Esophagus (tissue), 2 donors: ENCODE measurements around the gene SHISA9. TPM values are rescaled to one million over a fixed set of nuclear protein-coding genes. Genes with fewer than 3 reads are reported as not detected.

Experiments used
- H3K27ac ChIP-seq, 2 donors: one replicate each; pipeline ENCODE4 v1.5.1; 2013; ENCODE audit warnings: low read depth in 2 of 2, mild to moderate bottlenecking in 2 of 2, inconsistent platforms in 1 of 2, low read length in 1 of 2, moderate library complexity in 1 of 2
- H3K27me3 ChIP-seq, 2 donors: one replicate each; pipeline ENCODE4 v1.6.1; 2013; ENCODE audit warnings: low read length in 2 of 2, control low read depth in 1 of 2, mild to moderate bottlenecking in 1 of 2; ENCODE audit not compliant: insufficient read depth in 2 of 2, control insufficient read depth in 1 of 2
- H3K36me3 ChIP-seq, 2 donors: one replicate each; pipeline ENCODE4 v1.6.1; 2013; ENCODE audit warnings: low read length in 1 of 2; ENCODE audit not compliant: control insufficient read depth in 2 of 2, insufficient read depth in 2 of 2
- H3K4me1 ChIP-seq, 2 donors: one replicate each; pipeline ENCODE4 v1.6.1; 2013; ENCODE audit warnings: low read length in 1 of 2; ENCODE audit not compliant: control insufficient read depth in 2 of 2, insufficient read depth in 2 of 2
- H3K4me3 ChIP-seq, 2 donors: one replicate each; pipeline ENCODE4 v1.5.1; 2013; ENCODE audit warnings: low read length in 2 of 2, mild to moderate bottlenecking in 2 of 2, low read depth in 1 of 2, moderate library complexity in 1 of 2
- H3K9me3 ChIP-seq, 2 donors: one replicate each; pipeline ENCODE4 v1.6.1; 2013; ENCODE audit warnings: mild to moderate bottlenecking in 2 of 2, low read depth in 1 of 2, low read length in 1 of 2, moderate library complexity in 1 of 2; ENCODE audit not compliant: control insufficient read depth in 2 of 2, insufficient read depth in 1 of 2
- WGBS, 2 donors: extraction: QIAGEN DNeasy Blood & Tissue Kit; methylation state at CpG; one replicate each; pipeline ENCODE4 v1.1.7; 2013; 5-methylcytosine and 5-hydroxymethylcytosine counted together
- polyA plus RNA-seq, 2 donors: library from polyadenylated mRNA; stranded (reverse); fragments of 200-250 nt; gene quantifications; one replicate each; pipeline ENCODE4 v1.2.3, GENCODE V29; 2013
- donor health status: healthy with polysubstance abuse.
- donor health status: Bipolar disorder and iron deficiency.

SHISA9 gene
- polyA plus RNA-seq, 2 donors = 0.04 to 0.07 TPM

- no peaks in the 10 kb centered on the region for H3K36me3 ChIP-seq
- WGBS, 2 donors = 55 to 63% methylated on average over 4 of the region's 4 CpGs
- no peaks in the 10 kb centered on the region for H3K9me3 ChIP-seq
- H3K4me1 ChIP-seq = no peaks in the 10 kb centered on the region
- no peak overlapping the region for H3K27ac ChIP-seq
- no peak overlapping the region for H3K4me3 ChIP-seq
- no peaks in the 10 kb centered on the region for H3K27me3 ChIP-seq
Observed at GRCh38 chr16:13153696-13154095, 252.3 kb downstream of the SHISA9 start.

DNA sequence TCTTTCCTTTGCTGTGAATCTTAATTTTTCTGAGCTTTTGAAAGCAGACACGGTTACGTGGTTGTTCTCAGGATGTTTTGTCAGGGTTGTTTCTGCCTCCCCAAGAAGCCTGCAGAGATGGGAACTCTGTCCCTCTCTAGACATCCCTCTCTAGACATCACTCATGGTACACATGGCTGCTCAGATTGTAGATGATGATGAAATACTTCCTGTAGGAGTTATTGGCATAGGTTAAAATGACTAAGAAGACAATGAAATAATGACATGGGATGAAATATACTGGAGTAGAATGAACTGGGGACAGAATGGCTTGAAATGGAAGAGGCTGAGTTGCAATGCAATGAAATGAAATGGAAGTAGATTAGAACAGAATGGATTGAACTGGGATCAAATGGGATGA is 253.4 kb downstream of the SHISA9 start:
- no peak overlapping the region for H3K4me3 ChIP-seq
- WGBS, 2 donors = 79 to 80% methylated on average over 2 of the region's 2 CpGs
- H3K4me1 ChIP-seq = no peaks in the 10 kb centered on the region
- no peaks in the 10 kb centered on the region for H3K27me3 ChIP-seq
- no peaks in the 10 kb centered on the region for H3K9me3 ChIP-seq
- no peaks in the 10 kb centered on the region for H3K36me3 ChIP-seq
- H3K27ac ChIP-seq = no peak overlapping the region

- WGBS, 2 donors = 36 to 46% methylated on average over 2 of the region's 2 CpGs
- no peaks in the 10 kb centered on the region for H3K4me1 ChIP-seq
- H3K27me3 ChIP-seq = peaks cover 0 to under 1% of the 10 kb centered on the region in 2 donors
- H3K36me3 ChIP-seq = no peaks in the 10 kb centered on the region
- H3K9me3 ChIP-seq = no peaks in the 10 kb centered on the region
- H3K27ac ChIP-seq = no peak overlapping the region
- no peak overlapping the region for H3K4me3 ChIP-seq
Observed at GRCh38 chr16:13155377-13155776, 254.0 kb downstream of the SHISA9 start.

DNA sequence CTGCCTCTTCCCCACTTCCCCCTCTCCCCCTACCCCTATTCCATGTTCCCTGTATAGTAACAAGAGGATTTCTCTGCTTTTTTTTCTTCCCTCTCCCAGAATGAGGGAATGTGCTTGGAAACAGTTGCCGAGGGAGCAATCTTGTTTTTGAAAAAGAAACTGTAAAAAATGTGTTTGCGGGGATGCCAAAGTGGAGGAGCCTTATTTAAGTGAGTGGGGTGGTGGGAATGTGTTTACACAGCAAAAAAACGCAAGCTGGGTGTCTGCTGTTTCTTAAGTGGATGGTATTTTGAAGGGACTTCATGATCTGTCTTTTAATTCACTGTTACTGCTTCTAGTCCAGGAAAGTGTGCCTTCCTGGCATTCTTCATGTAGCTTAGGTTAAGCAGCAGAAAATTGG is 254.4 kb downstream of the SHISA9 start:
- no peaks in the 10 kb centered on the region for H3K9me3 ChIP-seq
- WGBS, 2 donors = 42 to 54% methylated on average over 3 of the region's 3 CpGs
- H3K27me3 ChIP-seq = peaks cover 0 to 2% of the 10 kb centered on the region in 2 donors
- H3K36me3 ChIP-seq = no peaks in the 10 kb centered on the region
- no peaks in the 10 kb centered on the region for H3K4me1 ChIP-seq
- H3K4me3 ChIP-seq = no peak overlapping the region
- no peak overlapping the region for H3K27ac ChIP-seq

DNA sequence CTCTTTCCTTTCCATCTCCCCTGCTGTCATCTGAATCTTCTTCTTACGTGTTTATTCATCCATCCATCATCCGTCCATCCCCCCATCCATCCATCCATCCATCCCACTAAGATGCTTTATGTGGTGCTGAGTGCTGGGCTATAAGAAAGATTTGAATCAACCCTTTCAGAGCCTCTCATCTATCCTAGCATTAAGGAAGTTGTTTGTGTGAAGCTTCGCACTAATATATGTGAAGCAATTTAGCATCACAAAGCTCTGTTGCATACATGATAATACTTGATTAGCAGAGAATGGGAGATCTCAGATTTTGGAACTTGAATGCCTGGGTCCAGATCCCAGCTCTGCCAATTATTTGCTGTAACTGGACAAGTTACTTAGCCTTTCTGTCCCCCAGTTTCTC is 255.7 kb downstream of the SHISA9 start:
- H3K36me3 ChIP-seq = no peaks in the 10 kb centered on the region
- no peaks in the 10 kb centered on the region for H3K9me3 ChIP-seq
- no peak overlapping the region for H3K4me3 ChIP-seq
- no peak overlapping the region for H3K27ac ChIP-seq
- WGBS, 2 donors = 69 to 76% methylated on average over 3 of the region's 3 CpGs
- peaks cover 0 to 2% of the 10 kb centered on the region in 2 donors for H3K27me3 ChIP-seq
- no peaks in the 10 kb centered on the region for H3K4me1 ChIP-seq

GRCh38 chr16:13158427-13158826 is 257.0 kb downstream of the SHISA9 start:
- WGBS, 2 donors = 85 to 91% methylated on average over 3 of the region's 3 CpGs
- no peaks in the 10 kb centered on the region for H3K9me3 ChIP-seq
- no peak overlapping the region for H3K27ac ChIP-seq
- H3K27me3 ChIP-seq = peaks cover 0 to 2% of the 10 kb centered on the region in 2 donors
- H3K4me1 ChIP-seq = no peaks in the 10 kb centered on the region
- no peaks in the 10 kb centered on the region for H3K36me3 ChIP-seq
- no peak overlapping the region for H3K4me3 ChIP-seq

DNA sequence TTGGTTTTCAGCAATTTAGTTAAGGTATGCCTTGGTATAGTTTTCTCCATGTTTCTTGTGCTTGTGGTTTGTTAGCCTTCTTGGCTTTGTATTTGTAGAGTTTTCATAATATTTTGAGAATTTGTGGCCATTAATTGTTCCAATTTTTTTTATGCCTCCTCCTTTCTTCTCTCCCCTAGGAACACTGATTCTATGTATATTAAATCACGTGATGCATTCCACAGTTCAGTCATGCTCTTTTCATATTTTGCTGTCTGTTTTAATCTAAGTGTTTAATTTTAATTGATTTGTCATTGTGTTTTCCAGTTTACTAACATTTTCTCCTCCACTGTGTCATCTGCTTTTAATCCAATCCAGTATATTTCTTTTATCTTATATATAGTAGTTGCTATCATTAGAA is 263.6 kb downstream of the SHISA9 start:
- WGBS, 2 donors = 72 to 85% methylated on average over 1 of the region's 1 CpG
- H3K9me3 ChIP-seq = peaks cover 0 to 3% of the 10 kb centered on the region in 2 donors
- no peak overlapping the region for H3K27ac ChIP-seq
- H3K27me3 ChIP-seq = peaks cover 0 to 2% of the 10 kb centered on the region in 2 donors
- H3K4me3 ChIP-seq = no peak overlapping the region
- H3K36me3 ChIP-seq = no peaks in the 10 kb centered on the region
- no peaks in the 10 kb centered on the region for H3K4me1 ChIP-seq

DNA sequence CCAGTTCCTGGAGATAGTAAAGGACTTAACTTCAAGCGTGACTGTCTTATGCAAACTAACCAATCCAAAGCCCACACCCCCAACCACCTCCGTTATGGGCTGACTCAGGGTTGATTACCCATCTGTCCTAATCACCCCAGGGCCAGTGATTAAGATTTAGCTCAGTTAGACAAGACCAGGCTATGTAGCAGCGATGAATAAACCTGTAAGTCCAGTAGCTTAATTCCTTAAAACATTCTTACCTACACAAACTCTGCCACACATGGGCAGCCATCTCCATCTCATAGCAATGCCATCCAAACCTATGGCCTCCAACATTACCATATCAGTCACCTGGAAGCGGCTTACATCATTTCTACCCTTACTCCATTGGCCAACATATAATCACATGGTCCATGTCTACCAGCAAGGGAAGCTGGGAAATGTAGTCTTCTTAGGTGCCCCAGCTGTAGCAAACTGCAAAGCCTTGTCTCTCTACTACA is 266.7 kb downstream of the SHISA9 start:
- H3K9me3 ChIP-seq = peaks cover 0 to 3% of the 10 kb centered on the region in 2 donors
- H3K27ac ChIP-seq = no peak overlapping the region
- no peak overlapping the region for H3K4me3 ChIP-seq
- H3K27me3 ChIP-seq = no peaks in the 10 kb centered on the region
- H3K36me3 ChIP-seq = no peaks in the 10 kb centered on the region
- H3K4me1 ChIP-seq = no peaks in the 10 kb centered on the region
- 45 to 61% methylated on average over 4 of the region's 4 CpGs for WGBS, 2 donors

GRCh38 chr16:13171313-13171712 is 269.9 kb downstream of the SHISA9 start:
- peaks cover 0 to 3% of the 10 kb centered on the region in 2 donors for H3K9me3 ChIP-seq
- WGBS, 2 donors = 34 to 48% methylated on average over 4 of the region's 4 CpGs
- H3K27me3 ChIP-seq = no peaks in the 10 kb centered on the region
- H3K4me3 ChIP-seq = no peak overlapping the region
- no peak overlapping the region for H3K27ac ChIP-seq
- no peaks in the 10 kb centered on the region for H3K36me3 ChIP-seq
- no peaks in the 10 kb centered on the region for H3K4me1 ChIP-seq

- 56 to 62% methylated on average over 3 of the region's 3 CpGs for WGBS, 2 donors
- H3K27ac ChIP-seq = no peak overlapping the region
- H3K9me3 ChIP-seq = no peaks in the 10 kb centered on the region
- H3K36me3 ChIP-seq = no peaks in the 10 kb centered on the region
- no peak overlapping the region for H3K4me3 ChIP-seq
- no peaks in the 10 kb centered on the region for H3K27me3 ChIP-seq
- no peaks in the 10 kb centered on the region for H3K4me1 ChIP-seq
Observed at GRCh38 chr16:13176711-13177110, 275.3 kb downstream of the SHISA9 start.
